NCI-H2227 treated with DMSO at 0.1 percent for 48 hours (cell line): Measurements from ENCODE around the gene RSPH3.
"Not testable (repeated sequence)": the region's sequence is repeated elsewhere in the genome, so short reads cannot be mapped to it uniquely, and the experiment has no call there.

Experiments
- DNase-seq: peaks from one replicate; lab custom pipeline; 2025; lab: John Stamatoyannopoulos, UW

Gene RSPH3

GRCh38 chr6:159023893-159024292, 23.9 kb upstream of the RSPH3 start:
- DNase-seq: no peak

DNA sequence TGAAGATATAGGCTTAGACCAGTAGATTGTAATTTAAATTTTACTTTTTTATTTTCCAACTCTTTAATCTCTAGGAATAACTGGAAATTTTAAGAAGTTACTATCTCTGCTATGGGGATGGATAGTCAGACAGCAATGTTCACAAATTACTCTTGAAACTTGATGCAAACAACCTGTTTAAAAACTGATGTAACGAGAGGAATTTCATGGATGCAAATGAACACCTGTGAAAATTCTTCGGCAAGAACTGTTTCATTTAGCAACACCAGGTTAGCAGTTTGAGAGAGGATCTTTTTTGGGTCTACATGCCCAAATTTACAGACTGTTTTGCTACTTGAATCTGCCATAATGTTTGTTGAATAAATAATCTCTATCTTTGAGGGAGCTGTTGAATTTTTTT, 20.0 kb upstream of the RSPH3 start:
- DNase-seq: no peak

GRCh38 chr6:159017757-159018559, 18.0 kb upstream of the RSPH3 start:
- DNase-seq: no peak

DNA sequence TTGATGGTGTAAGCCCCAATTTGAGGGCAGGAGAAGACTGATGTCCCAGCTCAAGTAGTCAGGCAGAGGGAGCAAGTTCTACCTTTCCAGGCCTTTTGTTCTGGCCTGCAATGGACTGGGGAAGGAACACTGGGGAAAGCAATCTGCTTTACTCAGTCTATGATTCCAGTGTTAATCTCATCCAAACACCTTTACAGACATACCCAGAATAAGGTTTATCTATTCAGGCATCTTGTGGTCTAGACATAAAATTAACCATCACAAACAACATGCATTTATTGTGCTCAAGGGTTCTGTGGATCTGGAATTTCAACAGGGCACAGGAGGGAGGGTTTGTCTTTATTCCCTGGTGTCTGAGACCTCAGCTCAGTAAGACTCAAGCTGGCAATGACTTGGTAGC, 14.4 kb upstream of the RSPH3 start:
- DNase-seq: no peak

DNA sequence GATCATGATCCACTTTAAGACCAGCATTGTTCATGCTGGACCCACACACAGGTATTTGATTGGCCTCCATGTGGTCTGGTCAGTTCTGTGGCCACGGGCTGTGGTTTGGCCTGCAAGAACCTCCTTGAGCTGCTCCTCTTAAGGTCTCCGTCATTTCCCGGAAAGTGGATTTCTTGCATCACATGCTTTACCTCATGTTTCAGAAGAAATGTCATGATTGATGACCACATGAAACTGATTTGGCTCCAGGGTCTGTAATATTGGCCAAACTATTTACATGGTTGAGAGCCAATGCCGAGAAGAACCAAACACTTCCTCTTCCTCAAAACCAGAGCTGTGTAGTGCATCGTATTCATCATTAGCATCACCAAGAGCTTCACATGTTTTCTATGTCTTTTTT, 13.2 kb upstream of the RSPH3 start:
- no peak for DNase-seq

DNA sequence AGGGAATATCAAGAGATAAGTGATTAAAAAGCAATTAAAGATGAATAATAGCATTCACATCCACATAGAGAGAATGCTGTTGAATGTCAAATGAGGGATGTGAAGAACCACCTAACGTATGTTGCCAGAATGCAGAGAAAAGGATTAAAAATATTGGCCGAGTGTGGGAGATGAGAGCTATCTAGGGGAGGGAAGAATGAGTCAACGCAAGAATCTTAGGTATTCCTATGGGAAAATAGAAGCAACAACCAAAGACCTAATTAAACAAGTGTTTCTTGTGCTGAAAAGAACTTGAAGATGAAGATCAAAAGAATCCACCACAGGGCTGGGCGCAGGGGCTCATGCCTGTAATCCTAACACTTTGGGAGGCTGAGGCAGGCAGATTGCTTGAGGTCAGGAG, 12.2 kb upstream of the RSPH3 start:
- DNase-seq: no peak

DNA sequence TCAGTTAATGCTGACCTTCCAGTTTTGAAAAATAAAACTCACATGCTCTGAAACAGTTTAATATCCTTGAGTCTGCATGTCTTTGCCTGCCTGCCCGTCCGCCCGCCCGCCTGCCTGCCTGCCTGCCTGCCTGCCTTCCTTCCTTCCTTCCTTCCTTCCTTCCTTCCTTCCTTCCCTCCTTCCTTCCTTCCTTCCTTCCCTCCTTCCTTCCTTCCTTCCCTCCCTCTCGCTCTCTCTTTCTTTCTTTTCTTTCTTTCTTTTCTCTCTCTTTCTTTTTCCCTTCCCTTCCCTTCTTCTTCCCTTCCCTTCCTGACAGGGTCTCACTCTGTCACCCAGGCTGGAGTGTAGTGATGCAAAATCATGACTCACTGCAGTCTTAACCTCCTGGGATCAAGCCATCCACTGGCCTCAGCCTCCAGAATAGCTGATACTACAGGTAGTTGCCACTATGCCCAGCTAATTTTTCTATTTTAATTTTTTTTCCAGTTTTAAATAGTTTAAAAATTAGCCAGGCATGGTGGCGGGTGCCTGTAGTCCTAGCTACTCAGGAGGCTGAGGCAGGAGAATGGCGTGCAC, 10.1 kb upstream of the RSPH3 start:
- not testable (repeated sequence) for DNase-seq

DNA sequence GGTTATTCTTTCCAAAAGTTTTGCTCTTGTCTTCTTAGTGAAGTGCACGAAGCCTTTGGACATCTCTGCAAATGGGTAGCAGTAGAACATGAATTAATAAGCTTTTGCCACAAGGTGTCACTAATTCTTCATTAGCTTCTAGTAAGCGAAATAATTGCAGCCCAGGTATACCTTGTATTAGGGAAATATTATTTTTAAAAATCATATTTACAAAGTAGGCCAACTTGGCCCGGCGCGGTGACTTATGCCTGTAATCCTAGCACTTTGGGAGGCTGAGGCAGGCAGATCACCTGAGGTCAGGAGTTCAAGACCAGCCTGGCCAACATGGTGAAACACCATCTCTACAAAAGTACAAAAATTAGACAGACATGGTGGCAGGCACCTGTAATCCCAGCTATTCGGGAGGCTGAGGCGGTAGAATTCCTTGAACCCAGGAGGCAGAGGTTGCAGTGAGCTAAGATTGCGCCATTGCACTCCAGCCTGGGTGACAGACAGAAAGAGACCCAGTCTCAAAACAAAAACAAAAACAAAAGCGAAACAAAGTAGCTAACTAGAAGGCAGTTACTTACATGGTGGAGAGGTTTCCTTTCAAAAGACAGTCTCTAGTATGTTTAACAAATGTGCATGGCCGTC, 8.8 kb upstream of the RSPH3 start:
- DNase-seq: no peak

GRCh38 chr6:159007510-159007909, 7.5 kb upstream of the RSPH3 start:
- no peak for DNase-seq

DNA sequence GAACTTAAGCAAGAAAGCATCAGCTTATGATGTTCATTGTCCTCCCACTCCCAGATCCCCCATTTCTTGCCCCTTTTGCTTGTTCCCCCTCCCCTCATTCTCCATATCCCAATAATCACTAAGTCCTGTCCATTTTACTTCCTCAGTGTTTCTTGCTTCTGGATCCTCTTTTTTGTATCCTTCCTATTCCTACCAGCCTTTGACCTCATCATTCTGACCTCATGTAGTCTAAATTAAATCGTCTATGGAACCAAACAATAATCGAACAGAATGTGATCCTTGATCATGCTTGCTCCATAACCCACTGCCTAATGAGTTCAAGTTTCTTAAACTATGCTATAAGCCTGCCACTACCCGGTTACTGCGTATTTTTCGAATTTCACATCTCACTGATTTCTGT, 5.4 kb upstream of the RSPH3 start:
- no peak for DNase-seq

DNA sequence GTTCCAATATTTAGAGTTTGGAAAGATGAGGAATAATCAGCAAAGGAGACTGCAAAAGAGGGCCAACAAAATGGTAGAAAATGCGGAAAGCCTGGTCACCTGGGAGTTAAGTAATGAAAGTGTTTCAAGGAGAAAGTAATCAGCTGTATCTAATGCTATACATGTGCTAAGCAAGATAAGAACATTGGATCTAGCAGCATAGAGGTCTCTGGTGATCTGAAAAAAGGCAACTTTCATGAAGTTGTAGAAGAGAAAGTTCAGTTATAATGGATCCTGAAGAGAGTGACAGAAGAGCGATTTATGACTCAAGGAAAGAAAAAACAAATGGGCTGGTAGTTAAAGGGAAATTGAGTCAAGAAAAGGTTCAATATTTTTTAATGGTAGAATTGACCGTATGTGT, 4.6 kb upstream of the RSPH3 start:
- no peak for DNase-seq

DNA sequence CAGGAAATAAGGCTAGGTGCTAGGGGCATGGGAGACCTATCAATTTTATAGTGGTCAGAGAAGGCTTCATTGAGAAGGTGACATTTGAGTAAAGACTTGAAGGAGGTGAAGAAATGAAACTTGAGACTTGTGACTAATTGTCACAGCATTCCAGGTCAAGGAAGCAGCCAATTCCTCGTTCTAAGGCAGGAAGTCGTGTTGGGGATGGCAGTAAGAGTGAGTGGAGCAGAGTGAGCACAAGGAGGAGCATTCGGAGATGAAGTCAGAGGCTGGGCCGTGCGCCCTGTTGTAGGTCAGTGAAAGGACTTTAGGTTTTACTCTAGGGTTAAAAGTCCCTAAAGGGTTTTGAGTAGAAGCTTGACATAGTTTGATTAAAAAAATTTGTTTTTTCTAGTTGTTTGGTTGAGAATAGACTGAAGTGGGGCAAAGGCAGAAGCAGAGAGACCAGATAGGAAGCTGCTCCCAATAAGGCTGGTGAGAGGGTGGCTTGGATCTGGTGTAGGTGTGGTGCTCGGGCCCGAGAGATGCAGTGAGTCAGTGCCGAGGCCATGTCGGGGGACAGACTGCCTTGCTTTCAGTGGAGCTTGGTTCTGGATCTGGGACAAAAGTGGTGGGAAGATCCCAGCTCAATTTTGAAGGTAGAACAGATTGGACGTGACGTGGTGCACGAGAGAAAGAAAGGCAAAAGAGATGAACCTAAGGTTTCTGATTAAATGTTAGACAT, 2.6 kb upstream of the RSPH3 start:
- DNase-seq: no peak

- DNase-seq: no peak
These were observed 792 bp downstream of the RSPH3 start for GRCh38 chr6:158999154-158999665.

DNA sequence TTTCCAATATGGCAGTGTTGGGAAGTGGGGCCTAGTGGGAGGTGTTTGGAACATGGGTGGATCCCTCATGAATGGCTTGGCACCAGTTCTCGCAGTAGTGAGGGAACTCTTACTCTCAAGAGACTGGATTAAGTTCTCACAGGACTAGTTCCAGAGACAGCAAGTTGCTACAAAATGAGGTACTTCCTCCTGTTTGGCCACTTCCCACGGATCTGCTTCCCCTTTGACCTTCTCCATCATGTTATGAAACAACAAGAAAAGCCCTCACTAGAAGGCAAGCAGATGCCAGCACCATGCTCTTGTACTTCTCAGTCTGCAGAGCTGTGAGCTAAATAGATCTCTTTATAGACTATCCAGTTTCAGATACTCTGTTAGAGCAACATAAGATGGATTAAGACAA, 3.1 kb downstream of the RSPH3 start:
- no peak for DNase-seq

- no peak for DNase-seq
These were observed 6.4 kb downstream of the RSPH3 start for GRCh38 chr6:158993639-158994038.

DNA sequence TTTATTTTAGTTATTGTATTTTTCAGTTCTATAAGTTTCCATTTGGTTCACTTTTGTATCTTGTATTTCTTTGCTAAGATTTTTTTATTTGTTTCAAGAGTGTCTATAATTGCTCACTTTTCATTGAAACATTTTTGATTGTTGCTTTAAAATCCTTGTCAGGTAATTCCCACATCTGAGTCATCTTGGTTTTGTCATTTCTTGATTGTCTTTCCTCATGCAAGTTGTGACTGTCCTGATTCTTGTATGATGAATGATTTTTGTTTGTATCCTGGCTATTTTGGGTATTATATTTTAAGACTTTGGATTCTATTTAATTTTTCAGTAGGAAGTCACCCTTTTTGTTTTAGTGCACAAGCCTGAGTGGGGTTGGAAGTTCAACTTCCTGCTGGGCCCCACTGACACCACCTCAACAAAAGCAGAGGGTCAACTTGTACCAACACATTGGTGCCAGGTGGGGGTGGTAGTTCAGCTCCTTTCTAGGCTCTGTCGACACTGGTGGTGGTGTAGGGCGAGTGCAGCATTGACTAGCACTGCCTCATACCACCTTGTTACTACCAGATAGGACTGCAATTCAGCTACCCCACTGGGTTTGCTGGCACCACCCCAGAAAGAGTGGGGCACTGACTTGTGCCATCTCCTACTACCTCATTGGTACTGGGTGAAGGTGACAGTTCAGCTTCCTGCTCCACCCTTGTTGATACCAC, 8.8 kb downstream of the RSPH3 start:
- no peak for DNase-seq

DNA sequence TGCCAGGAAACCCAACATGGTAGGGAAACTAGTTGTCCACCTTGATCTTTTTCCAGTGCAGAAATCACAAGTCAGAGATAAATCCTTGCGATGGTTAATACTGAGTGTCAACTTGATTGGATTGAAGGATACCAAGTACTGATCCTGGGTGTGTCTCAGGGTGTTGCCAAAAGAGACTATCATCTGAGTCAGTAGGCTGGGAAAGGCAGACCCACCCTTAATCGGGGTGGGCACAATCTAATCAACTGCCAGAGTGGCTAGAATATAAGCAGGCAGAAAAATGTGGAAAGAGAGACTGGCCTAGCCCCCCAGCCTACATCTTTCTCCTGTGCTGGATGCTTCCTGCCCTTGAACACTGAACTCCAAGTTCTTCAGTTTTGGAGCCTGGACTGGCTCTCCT, 10.3 kb downstream of the RSPH3 start:
- DNase-seq: not testable (repeated sequence)

DNA sequence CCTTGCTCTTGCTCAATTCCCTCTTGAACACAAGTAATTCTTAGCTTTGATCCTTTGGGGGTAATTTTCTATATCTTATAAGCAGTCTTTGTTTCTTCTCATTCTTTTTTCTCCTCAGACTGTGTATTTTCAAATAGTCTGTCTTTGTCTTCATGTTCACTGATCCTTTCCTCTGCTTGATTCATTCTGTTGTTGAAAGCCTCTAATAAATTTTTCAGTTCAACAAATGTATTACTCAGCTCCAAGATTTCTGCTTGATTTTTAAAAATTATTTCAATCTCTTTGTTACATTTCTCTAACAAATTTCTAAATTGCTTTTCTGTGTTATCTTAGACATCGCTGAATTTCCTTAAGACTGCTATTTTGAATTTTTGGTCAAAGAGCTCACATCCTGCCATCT, 11.5 kb downstream of the RSPH3 start:
- DNase-seq: no peak

DNA sequence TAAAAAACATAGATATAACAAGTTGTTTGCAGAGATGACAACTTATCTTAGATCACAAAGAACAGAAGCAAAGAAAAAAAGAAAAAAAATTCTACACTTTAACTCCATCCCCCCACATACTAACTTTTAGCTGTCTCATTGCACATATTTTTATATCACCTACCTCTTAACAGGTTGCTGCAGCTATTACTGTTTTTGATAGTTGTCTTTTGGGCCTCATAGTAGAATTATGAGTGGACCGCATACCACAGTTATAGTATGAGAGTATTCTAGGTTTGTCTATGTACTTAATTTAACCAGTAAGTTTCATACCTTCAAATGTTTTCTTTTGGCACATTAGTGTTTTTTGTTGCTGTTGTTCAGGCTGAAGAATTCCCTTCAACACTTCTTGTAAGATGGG, 12.3 kb downstream of the RSPH3 start:
- no peak for DNase-seq

DNA sequence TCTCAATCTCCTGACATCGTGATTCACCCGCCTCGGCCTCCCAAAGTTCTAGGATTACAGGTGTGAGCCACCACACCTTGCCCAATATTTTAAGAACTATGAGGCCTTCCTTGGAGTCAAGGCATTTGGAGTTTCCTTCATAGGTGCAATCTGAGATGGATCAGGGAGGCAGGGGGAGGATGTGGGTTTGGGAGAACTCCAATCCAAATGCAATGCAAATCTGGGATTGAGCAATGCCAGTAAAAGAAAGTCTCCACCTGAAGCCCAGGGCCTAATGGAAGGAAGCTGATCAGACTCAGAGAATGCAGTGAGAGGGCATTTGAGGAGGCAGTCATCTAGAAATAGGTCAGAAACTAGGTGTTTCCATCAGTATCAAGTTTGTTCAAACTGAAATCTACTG, 21.2 kb downstream of the RSPH3 start:
- DNase-seq: no peak

GRCh38 chr6:158977382-158977781, 22.6 kb downstream of the RSPH3 start:
- DNase-seq: no peak
